Iris pigment epithelial cell (primary cell): ENCODE data around the gene MCM7.
A peak's percentile ranks its signal among the peaks of the same experiment; 100 is the strongest.
"Not testable (repeated sequence)": the region's sequence is repeated elsewhere in the genome, so short reads cannot be mapped to it uniquely, and the experiment has no call there.

ENCODE experiments used
- DNase-seq: peaks from one replicate; pipeline ENCODE4 v3.0.0-alpha.2; 2011; ENCODE audit warnings: low read depth

MCM7 gene

GRCh38 chr7:100101016-100101862, at the start of gene MCM7, which contains the start of gene AP4M1:
TSS of gene MCM7 (minus strand) at chr7:100101397. CDS start at chr7:100101294, 103 bp downstream.
TSS of gene AP4M1 (plus strand) at chr7:100101643. CDS start at chr7:100101715, 72 bp downstream.
- DNase-seq: peak; percentile 100

- DNase-seq: peak; percentile 99
Measured at GRCh38 chr7:100148559-100149328, 47.5 kb upstream of the MCM7 start, which contains the start of gene LAMTOR4. TSS of gene LAMTOR4 (plus strand) at chr7:100148918. CDS start at chr7:100148973, 55 bp downstream.

GRCh38 chr7:100148225-100148558, 47.0 kb upstream of the MCM7 start:
- no peak for DNase-seq

GRCh38 chr7:100147278-100147677, 46.1 kb upstream of the MCM7 start:
- DNase-seq: no peak

- peak; percentile 81 for DNase-seq
Measured at GRCh38 chr7:100146350-100146749, 45.2 kb upstream of the MCM7 start.

- no peak for DNase-seq
Measured at GRCh38 chr7:100142461-100142860, 41.3 kb upstream of the MCM7 start.

- DNase-seq: no peak
Measured at GRCh38 chr7:100141555-100141949, 40.4 kb upstream of the MCM7 start.

- DNase-seq: no peak
Measured at GRCh38 chr7:100137851-100138760, 36.9 kb upstream of the MCM7 start.

- DNase-seq: peak; percentile 69
Measured at GRCh38 chr7:100132697-100133151, 31.5 kb upstream of the MCM7 start.

GRCh38 chr7:100132126-100132525, 30.9 kb upstream of the MCM7 start:
- no peak for DNase-seq

GRCh38 chr7:100130608-100131453, 29.6 kb upstream of the MCM7 start:
- peak; percentile 39 for DNase-seq

- DNase-seq: not testable (repeated sequence)
Measured at GRCh38 chr7:100130220-100130607, 29.0 kb upstream of the MCM7 start.

GRCh38 chr7:100128637-100128963, 27.4 kb upstream of the MCM7 start:
- DNase-seq: no peak

GRCh38 chr7:100127866-100128636, 26.9 kb upstream of the MCM7 start:
- DNase-seq: peak; percentile 17

GRCh38 chr7:100126931-100127865, 26.0 kb upstream of the MCM7 start, which contains the start of gene MBLAC1:
TSS of gene MBLAC1 (plus strand) at chr7:100126967. CDS start at chr7:100127396, 429 bp downstream.
- DNase-seq: peak; percentile 92

GRCh38 chr7:100126239-100126930, 25.2 kb upstream of the MCM7 start:
- DNase-seq: no peak

GRCh38 chr7:100124301-100125230, 23.4 kb upstream of the MCM7 start:
- no peak for DNase-seq
